ENCODE measurements around the gene MUC16. TPM values are rescaled to one million over a fixed set of nuclear protein-coding genes. Genes with fewer than 3 reads are reported as not detected.

The MUC16 gene
- polyA plus RNA-seq, 1 donor from 2014 or later = not detected

Other genes with a start within 250 kb of the MUC16 start
- 65.7 and 67.0 TPM in 2 replicates for gene ZNF558, start 178.1 kb downstream of the MUC16 start, polyA plus RNA-seq
- gene MBD3L1, start 178.0 kb downstream of the MUC16 start, polyA plus RNA-seq = not detected in 2 replicates
- not detected in 2 replicates for gene OR1M1, start 76.7 kb upstream of the MUC16 start, polyA plus RNA-seq
- not detected in 2 replicates for gene OR7G2, start 97.1 kb upstream of the MUC16 start, polyA plus RNA-seq
- gene OR7G1, start 105.4 kb upstream of the MUC16 start, polyA plus RNA-seq = not detected in 2 replicates
- not detected in 2 replicates for gene OR7G3, start 116.5 kb upstream of the MUC16 start, polyA plus RNA-seq
- gene ZNF317, start 130.0 kb upstream of the MUC16 start, polyA plus RNA-seq = 14.5 and 18.5 TPM in 2 replicates
- 0.09 and 0.30 TPM in 2 replicates for gene OR7D2, start 168.6 kb upstream of the MUC16 start, polyA plus RNA-seq
- not detected in 2 replicates for gene OR7D4, start 209.2 kb upstream of the MUC16 start, polyA plus RNA-seq
- not detected in 2 replicates for gene OR7E24, start 240.5 kb upstream of the MUC16 start, polyA plus RNA-seq

All from neural cell (in vitro differentiated cells).